HG02840 (cell line): ENCODE results near the gene DYNC1I2.
"Not testable (repeated sequence)": the region's sequence is repeated elsewhere in the genome, so short reads cannot be mapped to it uniquely, and the experiment has no call there.

Source experiments
- ATAC-seq: cut with Tn5 transposase; IDR thresholded peaks from one replicate; pipeline ENCODE4 v1.9.1; 2021; ENCODE audit warnings: mild to moderate bottlenecking, moderate library complexity, moderate number of reproducible peaks; ENCODE audit not compliant: unreplicated experiment, low FRiP score

DYNC1I2 gene

GRCh38 chr2:171771463-171771862 lies 84.2 kb downstream of the DYNC1I2 start:
- ATAC-seq = no peak

- ATAC-seq = no peak
Measured at GRCh38 chr2:171772373-171772772, 85.1 kb downstream of the DYNC1I2 start.

DNA sequence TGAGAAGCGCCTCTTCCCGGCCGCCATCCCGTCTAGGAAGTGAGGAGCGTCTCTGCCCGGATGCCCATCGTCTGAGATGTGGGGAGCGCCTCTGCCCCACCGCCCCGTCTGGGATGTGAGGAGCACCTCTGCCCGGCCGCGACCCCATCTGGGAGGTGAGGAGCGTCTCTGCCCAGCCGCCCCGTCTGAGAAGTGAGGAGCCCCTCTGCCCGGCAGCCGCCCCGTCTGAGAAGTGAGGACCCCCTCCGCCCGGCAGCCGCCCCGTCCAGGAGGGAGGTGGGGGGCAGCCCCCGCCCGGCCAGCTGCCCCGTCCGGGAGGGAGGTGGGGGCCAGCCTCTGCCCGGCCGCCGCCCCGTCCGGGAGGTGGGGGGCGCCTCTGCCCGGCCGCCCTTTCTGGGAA lies 87.3 kb downstream of the DYNC1I2 start:
- ATAC-seq = not testable (repeated sequence)

DNA sequence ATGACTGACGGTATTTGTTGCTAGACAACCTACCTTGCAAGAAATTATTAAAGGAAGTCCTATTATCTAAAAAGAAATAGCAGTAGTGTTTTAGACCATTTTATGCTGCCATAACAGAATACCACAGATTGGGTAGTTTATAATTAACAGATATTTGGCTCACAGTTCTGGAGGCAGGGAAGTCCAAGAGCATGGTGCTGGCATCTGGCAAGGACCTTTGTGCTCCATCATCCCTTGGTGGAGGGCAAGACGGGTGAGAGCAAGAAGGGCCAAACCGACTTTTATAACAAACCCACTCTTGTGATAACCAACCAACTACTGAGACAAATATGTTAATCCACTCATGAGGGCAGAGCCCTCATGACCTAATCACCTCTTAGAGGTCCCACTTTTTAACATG lies 91.2 kb downstream of the DYNC1I2 start:
- ATAC-seq = no peak

GRCh38 chr2:171785450-171785849 lies 98.2 kb downstream of the DYNC1I2 start:
- ATAC-seq = no peak

GRCh38 chr2:171787333-171788072 lies 100.2 kb downstream of the DYNC1I2 start:
- no peak for ATAC-seq

DNA sequence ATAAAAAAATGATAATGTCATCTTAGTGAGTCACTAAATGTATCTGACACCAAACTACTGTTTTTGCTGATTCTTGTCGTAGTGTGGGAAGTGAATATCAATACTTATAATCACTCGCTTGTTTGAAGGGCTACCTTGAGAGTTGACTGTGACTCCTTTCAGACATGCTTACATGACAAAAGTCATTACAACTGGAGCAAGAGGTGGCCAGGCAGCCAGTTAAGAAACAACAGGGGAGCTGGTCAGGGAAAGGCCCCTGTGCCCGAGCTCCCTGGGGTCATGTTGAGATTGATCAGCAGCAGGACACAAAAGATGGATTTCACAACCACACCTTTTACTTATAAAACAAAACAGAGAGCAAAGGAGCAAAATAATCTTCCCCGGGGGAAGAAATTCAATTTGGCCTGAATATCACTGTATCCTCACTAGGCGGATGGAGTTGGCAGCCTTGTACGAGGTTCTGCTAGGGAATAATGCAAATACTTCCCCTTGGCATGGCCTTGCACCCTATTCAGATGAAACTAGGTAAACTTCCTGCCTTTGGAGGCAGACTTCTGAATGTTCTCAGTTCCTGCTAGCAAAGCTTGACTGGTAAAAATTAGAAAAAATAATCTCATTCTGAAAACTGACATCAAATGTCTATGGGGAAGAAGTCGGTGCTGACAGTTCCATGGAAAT lies 101.2 kb downstream of the DYNC1I2 start:
- ATAC-seq = no peak

- ATAC-seq = no peak
Measured at GRCh38 chr2:171789956-171790355, 102.7 kb downstream of the DYNC1I2 start.

GRCh38 chr2:171791361-171791760 lies 104.1 kb downstream of the DYNC1I2 start:
- no peak for ATAC-seq

GRCh38 chr2:171792157-171792556 lies 104.9 kb downstream of the DYNC1I2 start:
- ATAC-seq = no peak

DNA sequence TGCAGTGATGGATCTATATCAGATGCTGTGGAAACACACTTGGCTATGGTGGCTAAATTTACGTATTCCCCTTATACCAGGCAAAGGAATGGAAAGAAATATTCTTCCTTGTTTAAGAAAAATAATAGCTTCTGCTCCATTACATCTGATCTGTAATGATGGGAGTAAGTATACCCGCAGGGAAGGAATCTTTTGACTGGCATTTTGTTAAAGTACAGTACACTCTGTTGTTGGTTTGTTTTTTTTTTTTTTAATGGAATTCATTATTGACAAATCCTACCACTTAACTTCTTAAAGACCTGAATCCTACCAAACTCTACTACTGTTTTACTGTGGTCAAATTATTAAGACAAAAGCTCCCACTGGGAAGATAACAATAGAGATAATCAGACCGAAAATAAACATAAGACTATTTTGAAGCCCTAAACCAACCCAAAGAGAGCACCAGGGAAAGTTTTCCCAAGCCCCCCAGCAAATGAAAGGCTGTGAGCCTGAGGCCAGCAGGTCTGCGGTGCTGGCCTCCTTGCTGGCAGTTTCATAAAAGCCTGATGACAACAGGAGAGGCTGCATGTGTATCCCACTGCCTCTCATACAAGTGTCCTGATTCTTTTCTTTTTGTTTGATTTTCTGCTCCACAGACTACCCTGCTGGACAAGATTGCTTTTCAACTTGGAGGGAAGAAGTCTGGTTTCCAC lies 105.8 kb downstream of the DYNC1I2 start:
- no peak for ATAC-seq

DNA sequence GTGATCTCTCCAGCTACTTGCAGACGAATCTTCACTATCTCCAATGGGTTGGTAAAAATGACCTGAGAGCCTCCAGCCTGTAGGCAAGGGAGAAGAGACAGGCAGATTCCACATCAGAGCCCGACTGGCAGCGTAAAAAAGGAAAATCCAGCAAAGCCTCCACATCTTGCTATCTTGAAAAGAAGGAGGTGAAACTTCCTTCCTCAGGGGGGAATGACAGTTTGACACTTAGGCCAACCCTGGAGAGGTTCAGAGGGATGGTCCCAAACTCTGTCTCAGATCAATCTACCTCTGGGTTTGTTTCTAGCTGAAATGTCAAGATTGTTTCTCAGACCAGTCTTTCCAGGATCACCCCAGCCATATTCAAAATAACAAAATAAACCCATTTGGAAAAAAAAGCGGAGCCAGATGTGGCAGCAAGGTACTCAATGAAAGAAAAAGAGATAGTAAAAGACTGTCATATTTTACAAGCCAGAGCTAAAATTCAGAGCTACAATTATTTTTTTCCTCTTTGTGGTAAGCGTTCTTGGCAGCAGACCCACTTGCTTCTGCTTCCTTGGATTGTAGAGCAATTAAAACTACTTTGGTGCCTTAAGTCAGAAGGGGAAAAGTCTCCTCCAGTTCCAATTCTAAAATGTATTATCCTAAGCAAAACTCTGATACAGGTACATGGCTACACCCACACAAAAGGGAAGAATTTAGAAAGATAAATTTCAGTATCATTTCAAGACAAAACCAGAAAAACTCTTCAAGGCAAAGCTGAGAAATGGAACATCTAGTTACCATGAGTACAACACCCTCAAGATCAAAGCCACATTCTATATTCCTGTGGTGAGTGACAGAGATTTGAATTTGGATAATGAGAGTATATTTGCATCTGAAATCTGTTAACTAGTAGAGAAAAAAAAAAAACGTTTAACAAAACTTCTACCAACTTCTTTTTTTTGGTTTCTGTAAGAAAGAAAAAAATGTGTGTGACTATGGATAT lies 106.7 kb downstream of the DYNC1I2 start:
- ATAC-seq = no peak

- no peak for ATAC-seq
Measured at GRCh38 chr2:171794918-171795317, 107.6 kb downstream of the DYNC1I2 start.
